GM12891 (cell line): ENCODE measurements around the gene LRP6.

Source experiments
- PAX5 ChIP-seq: IDR thresholded peaks from 2 replicates; pipeline ENCODE4 v1.6.1; 2011; ENCODE audit warnings: low read length, moderate library complexity, mild to moderate bottlenecking; ENCODE audit not compliant: insufficient read depth, severe bottlenecking
- POLR2A ChIP-seq: IDR thresholded peaks from 2 replicates; pipeline ENCODE4 v1.6.1; 2011; ENCODE audit warnings: low read depth, low read length, control low read depth
- POLR2AphosphoS5 ChIP-seq: IDR thresholded peaks from 2 replicates; pipeline ENCODE4 v1.6.1; 2011; ENCODE audit warnings: low read depth, low read length, control low read depth
- POU2F2 ChIP-seq: IDR thresholded peaks from 2 replicates; pipeline ENCODE4 v1.6.1; 2011; ENCODE audit warnings: low read depth, mild to moderate bottlenecking, control low read depth, low read length, moderate library complexity
- SPI1 ChIP-seq: IDR thresholded peaks from 2 replicates; pipeline ENCODE4 v1.6.1; 2011; ENCODE audit warnings: low read depth, low read length, control low read depth
- TAF1 ChIP-seq: IDR thresholded peaks from 2 replicates; pipeline ENCODE4 v1.6.1; 2011; ENCODE audit warnings: low read depth, low read length, control low read depth

DNA sequence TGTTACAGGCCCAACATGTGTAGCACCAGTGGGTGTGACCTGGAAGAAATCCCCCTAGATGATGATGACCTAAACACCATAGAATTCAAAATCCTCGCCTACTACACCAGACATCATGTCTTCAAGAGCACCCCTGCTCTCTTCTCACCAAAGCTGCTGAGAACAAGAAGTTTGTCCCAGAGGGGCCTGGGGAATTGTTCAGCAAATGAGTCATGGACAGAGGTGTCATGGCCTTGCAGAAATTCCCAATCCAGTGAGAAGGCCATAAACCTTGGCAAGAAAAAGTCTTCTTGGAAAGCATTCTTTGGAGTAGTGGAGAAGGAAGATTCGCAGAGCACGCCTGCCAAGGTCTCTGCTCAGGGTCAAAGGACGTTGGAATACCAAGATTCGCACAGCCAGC, 187.6 kb downstream of the LRP6 start:
- no peak for TF ChIP-seq POLR2A
- no peak for TF ChIP-seq POLR2AphosphoS5
- no peak for TF ChIP-seq TAF1
- no peak for TF ChIP-seq SPI1
- TF ChIP-seq PAX5: no peak
- no peak for TF ChIP-seq POU2F2
